ENCODE measurements around the gene SLAMF9.
"Not testable (repeated sequence)": the region's sequence is repeated elsewhere in the genome, so short reads cannot be mapped to it uniquely, and the experiment has no call there.

- not testable (repeated sequence) for TF ChIP-seq CTCF (IDR thresholded peaks at IDR 0.05); POLR2AphosphoS5 (IDR thresholded peaks at IDR 0.05; ENCODE audit: low read depth, low read length); SIN3A (IDR thresholded peaks at IDR 0.05; ENCODE audit: borderline replicate concordance, insufficient read depth, low read depth, low read length)
Measured at GRCh38 chr1:159904036-159904435, 50.0 kb downstream of the SLAMF9 start.
